ENCODE measurements around the gene CLRN2.

CLRN2 gene

DNA sequence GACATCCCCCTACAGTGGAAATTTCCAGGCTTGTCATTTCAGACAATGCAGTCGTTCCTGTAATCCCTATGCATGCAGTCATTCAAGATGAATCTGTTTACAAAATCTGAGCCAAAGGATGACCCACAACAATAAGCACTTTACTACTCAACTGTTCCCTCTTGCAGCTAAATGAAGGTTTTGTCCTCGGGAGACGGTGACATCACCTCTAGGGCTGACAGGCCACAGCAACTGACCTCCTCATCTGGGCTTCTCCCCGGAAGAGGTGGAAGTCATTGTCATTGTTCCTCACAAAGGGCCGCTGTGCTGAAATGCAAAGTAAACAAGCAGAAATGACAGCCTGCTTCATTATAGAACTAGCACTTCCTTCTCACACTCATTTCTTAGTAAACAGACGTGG lies 29.2 kb downstream of the CLRN2 start:
- ATAC-seq = no peak
- TF ChIP-seq, protein P1, sequence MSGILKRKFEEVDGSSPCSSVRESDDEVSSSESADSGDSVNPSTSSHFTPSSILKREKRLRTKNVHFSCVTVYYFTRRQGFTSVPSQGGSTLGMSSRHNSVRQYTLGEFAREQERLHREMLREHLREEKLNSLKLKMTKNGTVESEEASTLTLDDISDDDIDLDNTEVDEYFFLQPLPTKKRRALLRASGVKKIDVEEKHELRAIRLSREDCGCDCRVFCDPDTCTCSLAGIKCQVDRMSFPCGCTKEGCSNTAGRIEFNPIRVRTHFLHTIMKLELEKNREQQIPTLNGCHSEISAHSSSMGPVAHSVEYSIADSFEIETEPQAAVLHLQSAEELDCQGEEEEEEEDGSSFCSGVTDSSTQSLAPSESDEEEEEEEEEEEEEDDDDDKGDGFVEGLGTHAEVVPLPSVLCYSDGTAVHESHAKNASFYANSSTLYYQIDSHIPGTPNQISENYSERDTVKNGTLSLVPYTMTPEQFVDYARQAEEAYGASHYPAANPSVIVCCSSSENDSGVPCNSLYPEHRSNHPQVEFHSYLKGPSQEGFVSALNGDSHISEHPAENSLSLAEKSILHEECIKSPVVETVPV (CRISPR knock-in tag; IDR thresholded peaks at IDR 0.05) = no peak
- TF ChIP-seq, protein P2, sequence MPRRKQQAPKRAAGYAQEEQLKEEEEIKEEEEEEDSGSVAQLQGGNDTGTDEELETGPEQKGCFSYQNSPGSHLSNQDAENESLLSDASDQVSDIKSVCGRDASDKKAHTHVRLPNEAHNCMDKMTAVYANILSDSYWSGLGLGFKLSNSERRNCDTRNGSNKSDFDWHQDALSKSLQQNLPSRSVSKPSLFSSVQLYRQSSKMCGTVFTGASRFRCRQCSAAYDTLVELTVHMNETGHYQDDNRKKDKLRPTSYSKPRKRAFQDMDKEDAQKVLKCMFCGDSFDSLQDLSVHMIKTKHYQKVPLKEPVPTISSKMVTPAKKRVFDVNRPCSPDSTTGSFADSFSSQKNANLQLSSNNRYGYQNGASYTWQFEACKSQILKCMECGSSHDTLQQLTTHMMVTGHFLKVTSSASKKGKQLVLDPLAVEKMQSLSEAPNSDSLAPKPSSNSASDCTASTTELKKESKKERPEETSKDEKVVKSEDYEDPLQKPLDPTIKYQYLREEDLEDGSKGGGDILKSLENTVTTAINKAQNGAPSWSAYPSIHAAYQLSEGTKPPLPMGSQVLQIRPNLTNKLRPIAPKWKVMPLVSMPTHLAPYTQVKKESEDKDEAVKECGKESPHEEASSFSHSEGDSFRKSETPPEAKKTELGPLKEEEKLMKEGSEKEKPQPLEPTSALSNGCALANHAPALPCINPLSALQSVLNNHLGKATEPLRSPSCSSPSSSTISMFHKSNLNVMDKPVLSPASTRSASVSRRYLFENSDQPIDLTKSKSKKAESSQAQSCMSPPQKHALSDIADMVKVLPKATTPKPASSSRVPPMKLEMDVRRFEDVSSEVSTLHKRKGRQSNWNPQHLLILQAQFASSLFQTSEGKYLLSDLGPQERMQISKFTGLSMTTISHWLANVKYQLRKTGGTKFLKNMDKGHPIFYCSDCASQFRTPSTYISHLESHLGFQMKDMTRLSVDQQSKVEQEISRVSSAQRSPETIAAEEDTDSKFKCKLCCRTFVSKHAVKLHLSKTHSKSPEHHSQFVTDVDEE (CRISPR knock-in tag; IDR thresholded peaks at IDR 0.05) = no peak
- TF ChIP-seq TCF4 (CRISPR knock-in tag; IDR thresholded peaks at IDR 0.05; ENCODE audit: borderline replicate concordance) = no peak
- no peak for TF ChIP-seq ZFP3 (CRISPR knock-in tag; IDR thresholded peaks at IDR 0.05)
- no peak for TF ChIP-seq SNAI2 (CRISPR knock-in tag; IDR thresholded peaks at IDR 0.05)
- TF ChIP-seq, protein P3, sequence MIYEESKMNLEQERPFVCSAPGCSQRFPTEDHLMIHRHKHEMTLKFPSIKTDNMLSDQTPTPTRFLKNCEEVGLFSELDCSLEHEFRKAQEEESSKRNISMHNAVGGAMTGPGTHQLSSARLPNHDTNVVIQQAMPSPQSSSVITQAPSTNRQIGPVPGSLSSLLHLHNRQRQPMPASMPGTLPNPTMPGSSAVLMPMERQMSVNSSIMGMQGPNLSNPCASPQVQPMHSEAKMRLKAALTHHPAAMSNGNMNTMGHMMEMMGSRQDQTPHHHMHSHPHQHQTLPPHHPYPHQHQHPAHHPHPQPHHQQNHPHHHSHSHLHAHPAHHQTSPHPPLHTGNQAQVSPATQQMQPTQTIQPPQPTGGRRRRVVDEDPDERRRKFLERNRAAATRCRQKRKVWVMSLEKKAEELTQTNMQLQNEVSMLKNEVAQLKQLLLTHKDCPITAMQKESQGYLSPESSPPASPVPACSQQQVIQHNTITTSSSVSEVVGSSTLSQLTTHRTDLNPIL (CRISPR knock-in tag; IDR thresholded peaks at IDR 0.05; ENCODE audit: low read depth) = no peak
- no peak for TF ChIP-seq ZNF70 (CRISPR knock-in tag; IDR thresholded peaks at IDR 0.05)
- TF ChIP-seq PPARA (CRISPR knock-in tag; IDR thresholded peaks at IDR 0.05; ENCODE audit: borderline replicate concordance) = no peak
- no peak for TF ChIP-seq BACH2 (CRISPR knock-in tag; IDR thresholded peaks at IDR 0.05; ENCODE audit: borderline replicate concordance)
- TF ChIP-seq, protein P4, sequence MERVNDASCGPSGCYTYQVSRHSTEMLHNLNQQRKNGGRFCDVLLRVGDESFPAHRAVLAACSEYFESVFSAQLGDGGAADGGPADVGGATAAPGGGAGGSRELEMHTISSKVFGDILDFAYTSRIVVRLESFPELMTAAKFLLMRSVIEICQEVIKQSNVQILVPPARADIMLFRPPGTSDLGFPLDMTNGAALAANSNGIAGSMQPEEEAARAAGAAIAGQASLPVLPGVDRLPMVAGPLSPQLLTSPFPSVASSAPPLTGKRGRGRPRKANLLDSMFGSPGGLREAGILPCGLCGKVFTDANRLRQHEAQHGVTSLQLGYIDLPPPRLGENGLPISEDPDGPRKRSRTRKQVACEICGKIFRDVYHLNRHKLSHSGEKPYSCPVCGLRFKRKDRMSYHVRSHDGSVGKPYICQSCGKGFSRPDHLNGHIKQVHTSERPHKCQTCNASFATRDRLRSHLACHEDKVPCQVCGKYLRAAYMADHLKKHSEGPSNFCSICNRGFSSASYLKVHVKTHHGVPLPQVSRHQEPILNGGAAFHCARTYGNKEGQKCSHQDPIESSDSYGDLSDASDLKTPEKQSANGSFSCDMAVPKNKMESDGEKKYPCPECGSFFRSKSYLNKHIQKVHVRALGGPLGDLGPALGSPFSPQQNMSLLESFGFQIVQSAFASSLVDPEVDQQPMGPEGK (CRISPR knock-in tag; IDR thresholded peaks at IDR 0.05; ENCODE audit: borderline replicate concordance) = no peak
- no peak for TF ChIP-seq ISL1 (CRISPR knock-in tag; IDR thresholded peaks at IDR 0.05)
- TF ChIP-seq, protein P5, sequence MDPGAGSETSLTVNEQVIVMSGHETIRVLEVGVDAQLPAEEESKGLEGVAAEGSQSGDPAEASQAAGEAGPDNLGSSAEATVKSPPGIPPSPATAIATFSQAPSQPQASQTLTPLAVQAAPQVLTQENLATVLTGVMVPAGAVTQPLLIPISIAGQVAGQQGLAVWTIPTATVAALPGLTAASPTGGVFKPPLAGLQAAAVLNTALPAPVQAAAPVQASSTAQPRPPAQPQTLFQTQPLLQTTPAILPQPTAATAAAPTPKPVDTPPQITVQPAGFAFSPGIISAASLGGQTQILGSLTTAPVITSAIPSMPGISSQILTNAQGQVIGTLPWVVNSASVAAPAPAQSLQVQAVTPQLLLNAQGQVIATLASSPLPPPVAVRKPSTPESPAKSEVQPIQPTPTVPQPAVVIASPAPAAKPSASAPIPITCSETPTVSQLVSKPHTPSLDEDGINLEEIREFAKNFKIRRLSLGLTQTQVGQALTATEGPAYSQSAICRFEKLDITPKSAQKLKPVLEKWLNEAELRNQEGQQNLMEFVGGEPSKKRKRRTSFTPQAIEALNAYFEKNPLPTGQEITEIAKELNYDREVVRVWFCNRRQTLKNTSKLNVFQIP (CRISPR knock-in tag; IDR thresholded peaks at IDR 0.05; ENCODE audit: borderline replicate concordance, low read depth) = no peak
- no peak for TF ChIP-seq CSDC2 (CRISPR knock-in tag; IDR thresholded peaks at IDR 0.05)
- TF ChIP-seq ESRRG (CRISPR knock-in tag; IDR thresholded peaks at IDR 0.05) = no peak
- no peak for TF ChIP-seq GLIS3 (CRISPR knock-in tag; IDR thresholded peaks at IDR 0.05)
- TF ChIP-seq TOX (CRISPR knock-in tag; IDR thresholded peaks at IDR 0.05; ENCODE audit: borderline replicate concordance) = no peak
- no peak for TF ChIP-seq RARB (CRISPR knock-in tag; IDR thresholded peaks at IDR 0.05)
- no peak for TF ChIP-seq ZFP30 (CRISPR knock-in tag; IDR thresholded peaks at IDR 0.05)
- TF ChIP-seq ZC3H10 (CRISPR knock-in tag; IDR thresholded peaks at IDR 0.05) = no peak
- no peak for TF ChIP-seq ARNTL (CRISPR knock-in tag; IDR thresholded peaks at IDR 0.05; ENCODE audit: borderline replicate concordance, low read depth)

DNA sequence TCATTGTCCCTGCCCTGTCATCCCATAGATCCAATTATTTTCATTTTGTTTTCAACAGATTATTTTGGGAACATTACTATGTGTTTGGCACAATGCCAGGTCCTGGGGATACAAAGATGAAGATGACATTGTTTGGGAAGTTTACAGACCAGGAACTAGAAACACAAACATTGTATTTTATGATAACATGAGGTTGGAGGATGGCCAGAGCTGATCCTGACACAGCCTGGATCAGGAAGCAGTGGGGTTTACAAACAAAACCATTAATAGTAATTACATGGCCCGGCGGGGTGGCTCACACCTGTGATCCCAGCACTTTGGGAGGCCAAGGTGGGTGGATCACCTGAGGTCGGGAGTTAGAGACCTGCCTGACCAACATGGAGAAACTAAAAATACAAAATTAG lies 29.9 kb downstream of the CLRN2 start:
- TF ChIP-seq ZFP3 (CRISPR knock-in tag; IDR thresholded peaks at IDR 0.05) = no peak
- no peak for TF ChIP-seq TOX (CRISPR knock-in tag; IDR thresholded peaks at IDR 0.05; ENCODE audit: borderline replicate concordance)
- TF ChIP-seq TCF4 (CRISPR knock-in tag; IDR thresholded peaks at IDR 0.05; ENCODE audit: borderline replicate concordance) = no peak
- TF ChIP-seq, protein P1 (CRISPR knock-in tag; IDR thresholded peaks at IDR 0.05) = no peak
- TF ChIP-seq, protein P4 (CRISPR knock-in tag; IDR thresholded peaks at IDR 0.05; ENCODE audit: borderline replicate concordance) = no peak
- no peak for TF ChIP-seq ARNTL (CRISPR knock-in tag; IDR thresholded peaks at IDR 0.05; ENCODE audit: borderline replicate concordance, low read depth)
- TF ChIP-seq RARB (CRISPR knock-in tag; IDR thresholded peaks at IDR 0.05) = no peak
- ATAC-seq = no peak
